ENCODE results near the gene MOGAT3. TPM values are rescaled to one million over a fixed set of nuclear protein-coding genes. Genes with fewer than 3 reads are reported as not detected.

MOGAT3 gene
- total and polyA plus RNA-seq, 9 of the 15 experiments (the other 6 are each of a cell fraction or from before 2014, with no cell fraction given), result 0.07 to 0.17 (median 0.13) TPM; not detected in 6

- no peak for TF ChIP-seq C11orf30 (IDR thresholded peaks at IDR 0.05; ENCODE audit: low read depth)
- peak; percentile 66; the same call in 1 of the 2 replicates for TF ChIP-seq ZNF395 (CRISPR knock-in tag; IDR thresholded peaks at IDR 0.05)
- TF ChIP-seq ILK (tag; IDR thresholded peaks at IDR 0.05; ENCODE audit: borderline replicate concordance, low read depth), result no peak
- TF ChIP-seq, protein P1, sequence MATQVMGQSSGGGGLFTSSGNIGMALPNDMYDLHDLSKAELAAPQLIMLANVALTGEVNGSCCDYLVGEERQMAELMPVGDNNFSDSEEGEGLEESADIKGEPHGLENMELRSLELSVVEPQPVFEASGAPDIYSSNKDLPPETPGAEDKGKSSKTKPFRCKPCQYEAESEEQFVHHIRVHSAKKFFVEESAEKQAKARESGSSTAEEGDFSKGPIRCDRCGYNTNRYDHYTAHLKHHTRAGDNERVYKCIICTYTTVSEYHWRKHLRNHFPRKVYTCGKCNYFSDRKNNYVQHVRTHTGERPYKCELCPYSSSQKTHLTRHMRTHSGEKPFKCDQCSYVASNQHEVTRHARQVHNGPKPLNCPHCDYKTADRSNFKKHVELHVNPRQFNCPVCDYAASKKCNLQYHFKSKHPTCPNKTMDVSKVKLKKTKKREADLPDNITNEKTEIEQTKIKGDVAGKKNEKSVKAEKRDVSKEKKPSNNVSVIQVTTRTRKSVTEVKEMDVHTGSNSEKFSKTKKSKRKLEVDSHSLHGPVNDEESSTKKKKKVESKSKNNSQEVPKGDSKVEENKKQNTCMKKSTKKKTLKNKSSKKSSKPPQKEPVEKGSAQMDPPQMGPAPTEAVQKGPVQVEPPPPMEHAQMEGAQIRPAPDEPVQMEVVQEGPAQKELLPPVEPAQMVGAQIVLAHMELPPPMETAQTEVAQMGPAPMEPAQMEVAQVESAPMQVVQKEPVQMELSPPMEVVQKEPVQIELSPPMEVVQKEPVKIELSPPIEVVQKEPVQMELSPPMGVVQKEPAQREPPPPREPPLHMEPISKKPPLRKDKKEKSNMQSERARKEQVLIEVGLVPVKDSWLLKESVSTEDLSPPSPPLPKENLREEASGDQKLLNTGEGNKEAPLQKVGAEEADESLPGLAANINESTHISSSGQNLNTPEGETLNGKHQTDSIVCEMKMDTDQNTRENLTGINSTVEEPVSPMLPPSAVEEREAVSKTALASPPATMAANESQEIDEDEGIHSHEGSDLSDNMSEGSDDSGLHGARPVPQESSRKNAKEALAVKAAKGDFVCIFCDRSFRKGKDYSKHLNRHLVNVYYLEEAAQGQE (IDR thresholded peaks at IDR 0.05; ENCODE audit: borderline replicate concordance), result 0 out of 2 replicates have a peak, but pooled peaks have one; percentile 3
- TF ChIP-seq, protein P1 (CRISPR knock-in tag; IDR thresholded peaks at IDR 0.05; ENCODE audit: low read depth), result no peak
- no peak for TF ChIP-seq ZNF23 (CRISPR knock-in tag; IDR thresholded peaks at IDR 0.05)
- TF ChIP-seq ZFP30 (CRISPR knock-in tag; IDR thresholded peaks at IDR 0.05; ENCODE audit: borderline replicate concordance), result no peak
- TF ChIP-seq KHSRP (IDR thresholded peaks at IDR 0.05), result no peak
- TF ChIP-seq RB1 (IDR thresholded peaks at IDR 0.05; ENCODE audit: low read depth), result peak; percentile 67; the same call in 1 of the 2 replicates
- TF ChIP-seq TCFL5 (CRISPR knock-in tag; conservative IDR thresholded peaks at IDR 0.05), result no peak
- no peak for TF ChIP-seq EZH2 (IDR thresholded peaks at IDR 0.05; ENCODE audit: borderline replicate concordance, low read depth, low read length)
- peak; percentile 64; the same call in 1 of the 2 replicates for TF ChIP-seq TCF7 (IDR thresholded peaks at IDR 0.05; ENCODE audit: borderline replicate concordance)
- TF ChIP-seq BMI1 (IDR thresholded peaks at IDR 0.05; ENCODE audit: low read length), result no peak
- TF ChIP-seq, protein P2, sequence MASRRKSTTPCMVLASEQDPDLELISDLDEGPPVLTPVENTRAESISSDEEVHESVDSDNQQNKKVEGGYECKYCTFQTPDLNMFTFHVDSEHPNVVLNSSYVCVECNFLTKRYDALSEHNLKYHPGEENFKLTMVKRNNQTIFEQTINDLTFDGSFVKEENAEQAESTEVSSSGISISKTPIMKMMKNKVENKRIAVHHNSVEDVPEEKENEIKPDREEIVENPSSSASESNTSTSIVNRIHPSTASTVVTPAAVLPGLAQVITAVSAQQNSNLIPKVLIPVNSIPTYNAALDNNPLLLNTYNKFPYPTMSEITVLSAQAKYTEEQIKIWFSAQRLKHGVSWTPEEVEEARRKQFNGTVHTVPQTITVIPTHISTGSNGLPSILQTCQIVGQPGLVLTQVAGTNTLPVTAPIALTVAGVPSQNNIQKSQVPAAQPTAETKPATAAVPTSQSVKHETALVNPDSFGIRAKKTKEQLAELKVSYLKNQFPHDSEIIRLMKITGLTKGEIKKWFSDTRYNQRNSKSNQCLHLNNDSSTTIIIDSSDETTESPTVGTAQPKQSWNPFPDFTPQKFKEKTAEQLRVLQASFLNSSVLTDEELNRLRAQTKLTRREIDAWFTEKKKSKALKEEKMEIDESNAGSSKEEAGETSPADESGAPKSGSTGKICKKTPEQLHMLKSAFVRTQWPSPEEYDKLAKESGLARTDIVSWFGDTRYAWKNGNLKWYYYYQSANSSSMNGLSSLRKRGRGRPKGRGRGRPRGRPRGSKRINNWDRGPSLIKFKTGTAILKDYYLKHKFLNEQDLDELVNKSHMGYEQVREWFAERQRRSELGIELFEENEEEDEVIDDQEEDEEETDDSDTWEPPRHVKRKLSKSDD (conservative IDR thresholded peaks at IDR 0.05; ENCODE audit: low read length), result no peak
- TF ChIP-seq POLR3G (IDR thresholded peaks at IDR 0.05; ENCODE audit: extremely low read depth, insufficient read length, insufficient replicate concordance), result no peak
- TF ChIP-seq ZNF253 (CRISPR knock-in tag; conservative IDR thresholded peaks at IDR 0.05), result no peak
- TF ChIP-seq FOXP1 (CRISPR knock-in tag; IDR thresholded peaks at IDR 0.05), result 0 out of 2 replicates have a peak, but pooled peaks have one; percentile 44
Observed at GRCh38 chr7:101162551-101163278, 38.1 kb downstream of the MOGAT3 start (continued).

Data from K562 (cell line).